Activated T-cell treated with anti-CD3 and anti-CD28 coated beads for 1 hour (primary cell): ENCODE measurements around the gene ACOT7.
"Not testable (repeated sequence)": the region's sequence is repeated elsewhere in the genome, so short reads cannot be mapped to it uniquely, and the experiment has no call there.

ENCODE experiments used
- DNase-seq: peaks from one replicate; pipeline ENCODE4 v3.0.0-alpha.2; 2020; ENCODE audit warnings: low read depth

Gene ACOT7

GRCh38 chr1:6233376-6233775 lies 160.2 kb downstream of the ACOT7 start:
- no peak for DNase-seq

GRCh38 chr1:6225651-6226050 lies 167.9 kb downstream of the ACOT7 start:
- DNase-seq: no peak

GRCh38 chr1:6224718-6225117 lies 168.8 kb downstream of the ACOT7 start:
- DNase-seq: no peak

GRCh38 chr1:6223617-6224016 lies 169.9 kb downstream of the ACOT7 start:
- no peak for DNase-seq

- DNase-seq: no peak
Measured at GRCh38 chr1:6222636-6223035, 170.9 kb downstream of the ACOT7 start.

GRCh38 chr1:6221210-6221784 lies 172.3 kb downstream of the ACOT7 start:
- DNase-seq: no peak

GRCh38 chr1:6220236-6220635 lies 173.3 kb downstream of the ACOT7 start:
- DNase-seq: no peak

- DNase-seq: not testable (repeated sequence)
Measured at GRCh38 chr1:6219641-6220040, 173.9 kb downstream of the ACOT7 start.

GRCh38 chr1:6218375-6219164 lies 175.0 kb downstream of the ACOT7 start:
- DNase-seq: no peak
